HEK293 (cell line): Measurements from ENCODE around the gene CARD10.

Experiments used
- CTCF ChIA-PET: fragments of 350-600 bp; formaldehyde crosslinking; extraction: SDS; loops from one replicate; lab custom pipeline; 2021; ENCODE audit warnings: antibody characterized with exemption; lab: Yijun Ruan, JAX
- POLR2A ChIA-PET: fragments of 300-600 bp; formaldehyde crosslinking; extraction: SDS; loops from one replicate; lab custom pipeline; 2020; ENCODE audit warnings: antibody characterized with exemption, inconsistent platforms; lab: Yijun Ruan, JAX
- H3K27ac ChIP-seq: fragments of 200-500 bp; sonication (Bioruptor generic); 2 replicates; pipeline ENCODE4 v1.5.1; 2014; ENCODE audit warnings: low read depth, low read length, control low read depth, inconsistent platforms; ENCODE audit errors: extremely low read depth
- H3K36me3 ChIP-seq, 2 experiments: fragments of 200-500 bp in 1 of 2; sonication (Bioruptor generic) in 1 of 2; 1 replicate in 1 of 2; 2 replicates in 1 of 2; pipeline ENCODE4 v1.5.1; 2014 to 2017; ENCODE audit warnings: inconsistent platforms in 2 of 2, low read length in 2 of 2; ENCODE audit not compliant: control insufficient read depth in 2 of 2, insufficient read depth in 1 of 2
- H3K4me1 ChIP-seq: fragments of 200-500 bp; sonication (Bioruptor generic); 2 replicates; pipeline ENCODE4 v1.5.1; 2014; ENCODE audit warnings: mild to moderate bottlenecking, low read length, inconsistent platforms; ENCODE audit not compliant: control insufficient read depth, insufficient read depth
- H3K4me3 ChIP-seq: 2 replicates; pipeline ENCODE4 v1.5.1; 2011; ENCODE audit warnings: low read depth, mild to moderate bottlenecking, control low read depth, low read length, moderate library complexity
- H3K9me3 ChIP-seq: fragments of 200-500 bp; sonication (Bioruptor generic); 2 replicates; pipeline ENCODE4 v1.5.1; 2014; ENCODE audit warnings: low read depth, low read length, inconsistent platforms; ENCODE audit not compliant: control insufficient read depth, insufficient read depth
- BCL11B ChIP-seq: fragments of 450-650 bp; formaldehyde crosslinking; IDR thresholded peaks from 2 replicates; pipeline ENCODE4 v1.5.1; 2016; ENCODE audit warnings: low read depth, missing biosample characterization, missing genetic modification characterization
- GLI2 ChIP-seq: fragments of 450-650 bp; formaldehyde crosslinking; IDR thresholded peaks from 2 replicates; pipeline ENCODE4; 2017; ENCODE audit warnings: missing biosample characterization, missing genetic modification characterization, low read depth, borderline replicate concordance
- HOXC10 ChIP-seq: sonication (generic); formaldehyde crosslinking; IDR thresholded peaks from 2 replicates; pipeline ENCODE4 v1.8.1; 2023; ENCODE audit warnings: mild to moderate bottlenecking, missing genetic modification reagents
- KLF16 ChIP-seq: fragments of 450-650 bp; formaldehyde crosslinking; IDR thresholded peaks from 2 replicates; pipeline ENCODE4 v1.5.1; 2017; ENCODE audit warnings: missing biosample characterization, missing genetic modification characterization
- KLF8 ChIP-seq: fragments of 450-650 bp; formaldehyde crosslinking; IDR thresholded peaks from 2 replicates; pipeline ENCODE4 v1.5.1; 2016; ENCODE audit warnings: missing biosample characterization, missing genetic modification characterization
- MYNN ChIP-seq: fragments of 450-650 bp; formaldehyde crosslinking; IDR thresholded peaks from 2 replicates; pipeline ENCODE4 v1.5.1; 2016; ENCODE audit warnings: missing biosample characterization, missing genetic modification characterization, borderline replicate concordance
- SP2 ChIP-seq: fragments of 450-650 bp; formaldehyde crosslinking; IDR thresholded peaks from 2 replicates; pipeline ENCODE4 v1.5.1; 2016; ENCODE audit warnings: missing biosample characterization, missing genetic modification characterization
- SP7 ChIP-seq: fragments of 450-650 bp; formaldehyde crosslinking; IDR thresholded peaks from 2 replicates; pipeline ENCODE4 v1.5.1; 2016; ENCODE audit warnings: missing biosample characterization, missing genetic modification characterization
- WT1 ChIP-seq: fragments of 450-650 bp; formaldehyde crosslinking; IDR thresholded peaks from 2 replicates; pipeline ENCODE4 v1.5.1; 2016; ENCODE audit warnings: missing biosample characterization, missing genetic modification characterization
- ZBTB21 ChIP-seq: fragments of 450-650 bp; formaldehyde crosslinking; IDR thresholded peaks from 2 replicates; pipeline ENCODE4 v1.5.1; 2017; ENCODE audit warnings: missing biosample characterization, missing genetic modification characterization
- ZBTB8A ChIP-seq: fragments of 450-650 bp; formaldehyde crosslinking; IDR thresholded peaks from 2 replicates; pipeline ENCODE4 v1.5.1; 2016; ENCODE audit warnings: missing biosample characterization, missing genetic modification characterization
- ZNF10 ChIP-seq: fragments of 450-650 bp; formaldehyde crosslinking; IDR thresholded peaks from 2 replicates; pipeline ENCODE4 v1.5.1; 2017; ENCODE audit warnings: missing biosample characterization, missing genetic modification characterization
- ZNF132 ChIP-seq: fragments of 450-650 bp; formaldehyde crosslinking; IDR thresholded peaks from 2 replicates; pipeline ENCODE4 v1.5.1; 2017; ENCODE audit warnings: missing biosample characterization, missing genetic modification characterization, borderline replicate concordance
- ZNF23 ChIP-seq: fragments of 450-650 bp; formaldehyde crosslinking; IDR thresholded peaks from 2 replicates; pipeline ENCODE4 v1.5.1; 2016; ENCODE audit warnings: missing biosample characterization, missing genetic modification characterization, borderline replicate concordance
- ZNF341 ChIP-seq: fragments of 450-650 bp; formaldehyde crosslinking; IDR thresholded peaks from 2 replicates; pipeline ENCODE4; 2016; ENCODE audit warnings: low read depth, missing biosample characterization, missing genetic modification characterization
- ZNF423 ChIP-seq: fragments of 450-650 bp; formaldehyde crosslinking; IDR thresholded peaks from 2 replicates; pipeline ENCODE4 v1.5.1; 2016; ENCODE audit warnings: missing biosample characterization, missing genetic modification characterization
- ZNF560 ChIP-seq: fragments of 450-650 bp; formaldehyde crosslinking; IDR thresholded peaks from 2 replicates; pipeline ENCODE4 v1.5.1; 2017; ENCODE audit warnings: missing biosample characterization, missing genetic modification characterization, borderline replicate concordance
- ZNF623 ChIP-seq: fragments of 450-650 bp; formaldehyde crosslinking; IDR thresholded peaks from 2 replicates; pipeline ENCODE4 v1.5.1; 2016; ENCODE audit warnings: missing biosample characterization, missing genetic modification characterization
- ZNF677 ChIP-seq: fragments of 450-650 bp; IDR thresholded peaks from 2 replicates; pipeline ENCODE4 v1.5.0; 2018; ENCODE audit warnings: missing biosample characterization, mild to moderate bottlenecking, missing genetic modification characterization, moderate library complexity
- ZNF76 ChIP-seq: fragments of 450-650 bp; formaldehyde crosslinking; IDR thresholded peaks from 2 replicates; pipeline ENCODE4; 2016; ENCODE audit warnings: low read depth, missing biosample characterization, missing genetic modification characterization, borderline replicate concordance
- ZXDB ChIP-seq: fragments of 450-650 bp; formaldehyde crosslinking; IDR thresholded peaks from 2 replicates; pipeline ENCODE4 v1.5.1; 2016; ENCODE audit warnings: missing biosample characterization, missing genetic modification characterization
- TF ChIP-seq, protein P1 (sequence below): fragments of 450-650 bp; formaldehyde crosslinking; IDR thresholded peaks from 2 replicates; pipeline ENCODE4 v1.5.1; 2016; ENCODE audit warnings: missing biosample characterization, missing genetic modification characterization
- TF ChIP-seq, protein P2 (sequence below): fragments of 450-650 bp; formaldehyde crosslinking; IDR thresholded peaks from 2 replicates; pipeline ENCODE4 v1.5.1; 2016; ENCODE audit warnings: missing biosample characterization, missing genetic modification characterization
- TF ChIP-seq, protein P3 (sequence below): fragments of 450-650 bp; formaldehyde crosslinking; IDR thresholded peaks from 2 replicates; pipeline ENCODE4 v1.5.1; 2016; ENCODE audit warnings: missing biosample characterization, missing genetic modification characterization, low read depth
- TF ChIP-seq, protein P4 (sequence below): fragments of 450-650 bp; formaldehyde crosslinking; optimal IDR thresholded peaks from 2 replicates; pipeline ENCODE3; 2016; ENCODE audit warnings: missing biosample characterization, mild to moderate bottlenecking, missing genetic modification characterization

Gene CARD10

DNA sequence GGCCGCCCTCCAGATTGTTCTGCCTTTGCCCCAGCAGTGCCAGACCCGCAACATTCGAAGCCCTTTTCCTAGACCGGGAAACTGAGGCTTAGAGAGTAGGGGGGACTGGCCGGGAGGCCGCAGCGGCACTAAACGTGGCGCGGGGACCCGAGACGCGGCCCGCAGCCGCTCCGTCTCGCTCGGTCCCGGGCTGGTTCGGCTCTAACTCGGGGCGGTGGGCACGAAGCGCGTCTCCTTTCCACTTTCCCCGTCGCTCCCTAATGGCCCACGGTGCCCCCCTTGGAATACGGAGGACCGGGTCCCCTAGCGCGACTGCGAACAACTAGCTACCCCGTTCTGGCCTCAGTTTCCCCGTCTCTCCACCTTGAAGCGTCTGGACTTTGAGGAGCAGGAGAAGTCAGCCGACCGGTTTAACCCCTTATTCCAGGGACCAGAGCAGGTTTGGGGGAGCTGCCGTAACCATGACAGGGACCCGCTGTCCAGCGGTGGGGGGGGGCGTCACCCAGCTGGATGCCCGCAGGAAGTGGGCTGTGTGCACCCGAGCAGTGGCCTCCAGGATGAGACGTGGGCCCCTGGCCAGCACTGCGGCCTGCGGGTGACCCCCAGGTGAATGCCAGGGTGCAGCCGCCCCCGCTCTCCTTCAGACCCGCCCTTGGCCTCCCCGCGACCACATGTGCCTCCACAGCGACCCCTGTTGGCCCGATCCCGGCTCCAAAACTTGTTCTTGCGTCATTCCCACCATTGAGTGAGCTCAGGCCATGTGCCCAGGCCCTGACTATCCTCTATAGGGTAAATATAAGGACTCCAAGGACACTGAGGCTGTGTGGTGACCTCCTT lies 42.2 kb upstream of the CARD10 start (continued):
- TF ChIP-seq, protein P1, sequence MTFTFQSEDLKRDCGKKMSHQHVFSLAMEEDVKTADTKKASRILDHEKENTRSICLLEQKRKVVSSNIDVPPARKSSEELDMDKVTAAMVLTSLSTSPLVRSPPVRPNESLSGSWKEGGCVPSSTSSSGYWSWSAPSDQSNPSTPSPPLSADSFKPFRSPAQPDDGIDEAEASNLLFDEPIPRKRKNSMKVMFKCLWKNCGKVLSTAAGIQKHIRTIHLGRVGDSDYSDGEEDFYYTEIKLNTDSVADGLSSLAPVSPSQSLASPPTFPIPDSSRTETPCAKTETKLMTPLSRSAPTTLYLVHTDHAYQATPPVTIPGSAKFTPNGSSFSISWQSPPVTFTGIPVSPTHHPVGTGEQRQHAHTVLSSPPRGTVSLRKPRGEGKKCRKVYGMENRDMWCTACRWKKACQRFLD (tag by site-specific recombination), result no peak
- TF ChIP-seq, protein P2, sequence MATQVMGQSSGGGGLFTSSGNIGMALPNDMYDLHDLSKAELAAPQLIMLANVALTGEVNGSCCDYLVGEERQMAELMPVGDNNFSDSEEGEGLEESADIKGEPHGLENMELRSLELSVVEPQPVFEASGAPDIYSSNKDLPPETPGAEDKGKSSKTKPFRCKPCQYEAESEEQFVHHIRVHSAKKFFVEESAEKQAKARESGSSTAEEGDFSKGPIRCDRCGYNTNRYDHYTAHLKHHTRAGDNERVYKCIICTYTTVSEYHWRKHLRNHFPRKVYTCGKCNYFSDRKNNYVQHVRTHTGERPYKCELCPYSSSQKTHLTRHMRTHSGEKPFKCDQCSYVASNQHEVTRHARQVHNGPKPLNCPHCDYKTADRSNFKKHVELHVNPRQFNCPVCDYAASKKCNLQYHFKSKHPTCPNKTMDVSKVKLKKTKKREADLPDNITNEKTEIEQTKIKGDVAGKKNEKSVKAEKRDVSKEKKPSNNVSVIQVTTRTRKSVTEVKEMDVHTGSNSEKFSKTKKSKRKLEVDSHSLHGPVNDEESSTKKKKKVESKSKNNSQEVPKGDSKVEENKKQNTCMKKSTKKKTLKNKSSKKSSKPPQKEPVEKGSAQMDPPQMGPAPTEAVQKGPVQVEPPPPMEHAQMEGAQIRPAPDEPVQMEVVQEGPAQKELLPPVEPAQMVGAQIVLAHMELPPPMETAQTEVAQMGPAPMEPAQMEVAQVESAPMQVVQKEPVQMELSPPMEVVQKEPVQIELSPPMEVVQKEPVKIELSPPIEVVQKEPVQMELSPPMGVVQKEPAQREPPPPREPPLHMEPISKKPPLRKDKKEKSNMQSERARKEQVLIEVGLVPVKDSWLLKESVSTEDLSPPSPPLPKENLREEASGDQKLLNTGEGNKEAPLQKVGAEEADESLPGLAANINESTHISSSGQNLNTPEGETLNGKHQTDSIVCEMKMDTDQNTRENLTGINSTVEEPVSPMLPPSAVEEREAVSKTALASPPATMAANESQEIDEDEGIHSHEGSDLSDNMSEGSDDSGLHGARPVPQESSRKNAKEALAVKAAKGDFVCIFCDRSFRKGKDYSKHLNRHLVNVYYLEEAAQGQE (tag by site-specific recombination), result peak; percentile 87
- TF ChIP-seq ZNF623 (tag by site-specific recombination) (no peak), HOXC10 (CRISPR knock-in tag) (no peak), GLI2 (tag by site-specific recombination) (no peak; the same call in 1 of the 2 replicates), ZBTB21 (tag by site-specific recombination) (peak; percentile 90)

DNA sequence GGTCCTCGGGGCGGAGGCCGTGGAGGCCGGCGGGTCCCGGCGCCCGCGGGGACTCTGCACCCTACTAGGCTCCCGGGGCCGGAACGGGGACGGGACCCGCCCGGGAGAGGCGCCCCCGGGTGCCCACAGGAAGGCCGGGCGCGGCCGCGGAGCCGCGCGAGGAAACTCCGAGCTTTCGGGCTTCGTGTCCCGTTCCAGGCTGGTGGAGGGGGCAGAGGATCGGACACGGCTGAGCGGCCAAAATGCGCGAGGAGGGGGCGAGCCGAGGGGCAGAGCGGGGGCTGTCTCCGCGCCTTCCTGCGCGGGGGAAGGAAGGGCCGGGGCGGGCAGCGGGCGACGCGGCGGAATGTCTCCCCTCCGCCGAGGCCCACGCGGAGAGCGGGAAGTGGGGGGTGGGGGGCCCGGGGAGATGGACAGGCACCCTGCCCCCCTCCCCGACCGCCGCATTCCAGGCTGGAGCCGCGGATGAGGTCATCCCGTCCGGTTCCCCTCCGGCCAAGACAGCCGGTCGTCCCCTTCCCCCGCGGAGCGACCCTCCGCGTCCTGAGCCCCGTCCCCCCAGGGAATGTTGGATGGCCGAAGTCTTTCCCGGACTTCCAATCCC lies 41.5 kb upstream of the CARD10 start:
- peak overlapping the region; percentile 96 for H3K27ac ChIP-seq
- H3K4me3 ChIP-seq, result peak overlapping the region; percentile 69
- POLR2A ChIA-PET, result interaction anchor here (1.2 to 1.4 kb wide), 6 partner anchors 8 to 76 kb away, joined by 3 to 8 read pairs (median 4); no protein-coding TSS in a partner anchor
- TF ChIP-seq HOXC10 (CRISPR knock-in tag), result no peak
- no peak for TF ChIP-seq ZNF10
- TF ChIP-seq, protein P3, sequence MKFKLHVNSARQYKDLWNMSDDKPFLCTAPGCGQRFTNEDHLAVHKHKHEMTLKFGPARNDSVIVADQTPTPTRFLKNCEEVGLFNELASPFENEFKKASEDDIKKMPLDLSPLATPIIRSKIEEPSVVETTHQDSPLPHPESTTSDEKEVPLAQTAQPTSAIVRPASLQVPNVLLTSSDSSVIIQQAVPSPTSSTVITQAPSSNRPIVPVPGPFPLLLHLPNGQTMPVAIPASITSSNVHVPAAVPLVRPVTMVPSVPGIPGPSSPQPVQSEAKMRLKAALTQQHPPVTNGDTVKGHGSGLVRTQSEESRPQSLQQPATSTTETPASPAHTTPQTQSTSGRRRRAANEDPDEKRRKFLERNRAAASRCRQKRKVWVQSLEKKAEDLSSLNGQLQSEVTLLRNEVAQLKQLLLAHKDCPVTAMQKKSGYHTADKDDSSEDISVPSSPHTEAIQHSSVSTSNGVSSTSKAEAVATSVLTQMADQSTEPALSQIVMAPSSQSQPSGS, result peak; percentile 74
- TF ChIP-seq SP2 (tag by site-specific recombination), result peak; percentile 52
- TF ChIP-seq, protein P4, sequence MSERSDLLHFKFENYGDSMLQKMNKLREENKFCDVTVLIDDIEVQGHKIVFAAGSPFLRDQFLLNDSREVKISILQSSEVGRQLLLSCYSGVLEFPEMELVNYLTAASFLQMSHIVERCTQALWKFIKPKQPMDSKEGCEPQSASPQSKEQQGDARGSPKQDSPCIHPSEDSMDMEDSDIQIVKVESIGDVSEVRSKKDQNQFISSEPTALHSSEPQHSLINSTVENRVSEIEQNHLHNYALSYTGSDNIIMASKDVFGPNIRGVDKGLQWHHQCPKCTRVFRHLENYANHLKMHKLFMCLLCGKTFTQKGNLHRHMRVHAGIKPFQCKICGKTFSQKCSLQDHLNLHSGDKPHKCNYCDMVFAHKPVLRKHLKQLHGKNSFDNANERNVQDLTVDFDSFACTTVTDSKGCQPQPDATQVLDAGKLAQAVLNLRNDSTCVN (tag by site-specific recombination), result peak; percentile 69
- no peak for TF ChIP-seq ZNF23 (tag by site-specific recombination)
- peak; percentile 31; the same call in 1 of the 2 replicates for TF ChIP-seq KLF16 (tag by site-specific recombination)
- no peak for TF ChIP-seq MYNN
- TF ChIP-seq ZNF677 (tag by site-specific recombination), result peak; percentile 35; the same call in 1 of the 2 replicates
- TF ChIP-seq ZXDB (tag by site-specific recombination), result peak; percentile 25; the same call in 1 of the 2 replicates
- peak; percentile 82 for TF ChIP-seq ZBTB8A (tag by site-specific recombination)
- peak; percentile 27; the same call in 1 of the 2 replicates for TF ChIP-seq ZNF76 (tag by site-specific recombination)
- TF ChIP-seq ZNF423 (tag by site-specific recombination), result 0 out of 2 replicates have a peak, but pooled peaks have one; percentile 43
- TF ChIP-seq KLF8 (tag by site-specific recombination), result peak; percentile 56; the same call in 1 of the 2 replicates
- no peak for TF ChIP-seq ZNF560 (tag by site-specific recombination)
- TF ChIP-seq ZNF132 (tag by site-specific recombination), result no peak
- TF ChIP-seq SP7 (tag by site-specific recombination), result peak; percentile 32; the same call in 1 of the 2 replicates
- peak; percentile 62; the same call in 1 of the 2 replicates for TF ChIP-seq ZNF341 (tag by site-specific recombination)
- TF ChIP-seq WT1 (tag by site-specific recombination), result peak; percentile 21; the same call in 1 of the 2 replicates
- TF ChIP-seq BCL11B (tag by site-specific recombination), result peak; percentile 77

More for the DNA sequence above, 41.5 kb upstream of the CARD10 start:
- CTCF ChIA-PET, result interaction anchor here (0.6 to 10.7 kb wide), 10 partner anchors 10 to 420 kb away, joined by 3 to 608 read pairs (median 4); no protein-coding TSS in a partner anchor
- Histone ChIP-seq H3K4me1 (peaks cover 12% of the 10 kb centered on the region), H3K9me3 (no peaks in the 10 kb centered on the region), H3K36me3 (peaks cover 0 to 13% of the 10 kb centered on the region in 2 experiments; a peak in 2 of 3 replicates)
